Stimulated activated CD8-positive, alpha-beta memory T cell treated with anti-CD3 and anti-CD28 coated beads, Interleukin-7, amount 100 ng/mL, for 48 hours (primary cell): ENCODE measurements around the gene PCK2.
A peak's percentile ranks its signal among the peaks of the same experiment; 100 is the strongest.

Experiments used
- DNase-seq, 2 donors: peaks; one replicate each; pipeline ENCODE4 v3.0.0-alpha.2; 2020; ENCODE audit warnings: low read depth in 1 of 2; ENCODE audit errors: extremely low read depth in 1 of 2

Gene PCK2

DNA sequence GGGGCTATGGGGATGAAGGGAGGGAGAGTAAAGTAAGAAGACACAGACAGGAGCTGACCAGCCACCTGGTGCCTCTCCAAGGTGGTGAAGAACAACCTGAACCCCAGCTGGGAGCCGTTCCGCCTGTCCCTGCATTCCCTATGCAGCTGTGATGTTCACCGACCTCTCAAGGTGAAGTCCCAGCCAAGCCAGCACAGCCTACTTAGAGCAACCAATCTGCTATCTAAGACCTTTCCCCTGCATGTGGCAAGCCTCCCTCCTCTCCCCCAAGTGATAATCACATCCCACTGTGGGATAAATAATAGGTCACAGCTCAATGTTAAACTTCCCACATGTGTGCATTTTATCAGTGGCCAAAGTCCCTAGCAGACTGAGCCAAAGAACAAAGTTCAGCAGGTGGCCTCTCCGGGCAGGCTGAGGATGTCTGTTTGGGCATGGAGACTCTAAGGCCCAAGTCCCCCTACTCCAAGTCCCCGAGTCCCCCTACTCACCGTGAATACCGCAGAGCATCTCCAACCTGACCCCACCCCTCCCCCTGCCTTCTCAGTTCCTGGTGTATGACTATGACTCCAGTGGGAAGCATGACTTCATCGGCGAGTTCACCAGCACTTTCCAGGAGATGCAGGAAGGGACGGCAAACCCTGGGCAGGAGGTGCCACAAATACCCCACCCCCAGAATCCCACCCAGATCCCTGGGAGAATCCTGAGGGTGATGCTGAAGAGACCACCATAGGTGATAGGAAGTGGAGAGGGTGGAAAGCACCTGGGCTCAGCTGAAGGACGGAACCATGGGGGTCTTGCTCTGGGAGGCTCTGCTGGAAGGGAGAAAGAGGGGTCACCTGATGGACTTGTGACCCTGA lies 19.3 kb upstream of the PCK2 start:
- DNase-seq: no peak

DNA sequence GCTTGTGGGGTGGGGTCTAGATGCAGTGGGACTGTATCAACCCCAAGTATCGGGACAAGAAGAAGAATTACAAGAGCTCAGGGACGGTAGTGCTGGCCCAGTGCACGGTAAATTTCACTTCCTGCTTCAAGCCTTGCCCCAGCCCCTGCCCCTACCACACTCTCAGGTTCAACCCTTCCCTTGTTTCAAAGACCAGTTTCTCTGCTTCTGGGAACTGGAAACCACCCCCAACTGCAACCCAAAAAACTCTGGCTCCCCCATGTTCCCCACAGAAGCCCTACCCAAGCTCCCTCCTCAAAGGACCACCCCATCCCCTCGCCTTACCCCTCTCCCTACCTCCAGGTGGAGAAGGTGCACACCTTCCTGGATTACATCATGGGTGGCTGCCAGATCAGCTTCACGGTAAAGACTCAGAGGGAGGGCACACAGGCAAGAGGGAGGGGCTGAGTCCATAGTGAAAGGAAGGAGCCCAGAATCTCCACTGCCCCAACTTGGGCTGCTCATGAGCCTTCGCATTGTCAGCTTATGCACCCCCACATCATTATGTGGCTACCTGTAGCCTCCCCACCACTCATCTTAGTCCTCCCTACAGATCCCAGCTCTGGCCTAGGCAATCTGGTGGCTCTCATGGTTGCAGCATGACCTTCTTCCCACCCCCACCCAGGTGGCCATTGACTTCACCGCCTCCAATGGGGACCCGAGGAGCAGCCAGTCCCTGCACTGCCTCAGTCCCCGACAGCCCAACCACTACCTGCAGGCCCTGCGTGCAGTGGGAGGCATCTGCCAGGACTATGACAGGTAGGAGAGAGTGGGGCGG lies 18.4 kb upstream of the PCK2 start:
- no peak for DNase-seq

DNA sequence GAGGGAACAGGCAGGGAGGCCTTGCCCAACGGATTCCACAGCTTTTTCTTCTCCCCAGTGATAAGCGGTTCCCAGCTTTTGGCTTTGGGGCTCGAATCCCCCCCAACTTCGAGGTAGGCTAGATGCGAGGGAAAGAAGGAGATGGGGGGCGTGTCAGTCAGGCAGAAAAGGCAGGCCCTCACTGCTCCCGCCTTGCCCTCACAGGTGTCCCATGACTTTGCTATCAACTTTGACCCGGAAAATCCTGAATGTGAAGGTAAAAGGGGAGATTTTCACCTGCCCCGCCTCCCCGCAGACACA lies 17.9 kb upstream of the PCK2 start:
- no peak for DNase-seq

DNA sequence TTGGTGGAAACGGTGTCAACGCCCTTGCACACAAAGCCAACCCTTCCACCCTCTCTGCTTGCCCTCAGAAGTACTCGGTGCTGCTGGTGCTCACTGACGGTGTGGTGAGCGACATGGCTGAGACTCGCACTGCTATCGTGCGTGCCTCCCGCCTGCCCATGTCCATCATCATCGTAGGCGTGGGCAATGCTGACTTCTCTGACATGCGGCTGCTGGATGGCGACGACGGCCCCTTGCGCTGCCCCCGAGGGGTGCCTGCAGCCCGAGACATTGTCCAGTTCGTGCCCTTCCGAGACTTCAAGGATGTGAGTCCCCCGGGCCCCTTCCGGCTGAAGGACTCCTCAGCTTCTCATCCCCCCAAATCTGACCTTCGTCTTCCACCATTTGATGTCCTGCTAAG lies 17.0 kb upstream of the PCK2 start:
- DNase-seq: no peak

DNA sequence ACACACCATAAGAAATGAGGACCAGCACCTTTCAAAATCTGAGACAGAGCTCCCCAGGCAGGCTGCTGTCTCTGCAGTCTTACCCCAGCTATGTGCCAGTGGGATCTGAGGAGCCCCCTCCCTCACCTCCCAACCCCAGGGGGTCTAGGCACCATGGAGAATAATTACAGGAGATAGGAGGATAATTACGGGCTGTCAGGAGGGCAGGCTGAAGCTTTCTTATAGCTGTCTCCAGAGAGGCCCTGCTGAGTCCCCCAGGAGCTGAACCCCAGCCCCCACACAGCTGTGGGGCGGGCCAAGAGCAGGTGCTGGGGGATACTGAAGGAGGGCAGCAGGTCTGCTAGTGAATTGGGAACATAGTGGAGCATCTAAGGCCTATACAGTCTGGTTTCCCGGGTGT lies 16.0 kb upstream of the PCK2 start:
- no peak for DNase-seq

DNA sequence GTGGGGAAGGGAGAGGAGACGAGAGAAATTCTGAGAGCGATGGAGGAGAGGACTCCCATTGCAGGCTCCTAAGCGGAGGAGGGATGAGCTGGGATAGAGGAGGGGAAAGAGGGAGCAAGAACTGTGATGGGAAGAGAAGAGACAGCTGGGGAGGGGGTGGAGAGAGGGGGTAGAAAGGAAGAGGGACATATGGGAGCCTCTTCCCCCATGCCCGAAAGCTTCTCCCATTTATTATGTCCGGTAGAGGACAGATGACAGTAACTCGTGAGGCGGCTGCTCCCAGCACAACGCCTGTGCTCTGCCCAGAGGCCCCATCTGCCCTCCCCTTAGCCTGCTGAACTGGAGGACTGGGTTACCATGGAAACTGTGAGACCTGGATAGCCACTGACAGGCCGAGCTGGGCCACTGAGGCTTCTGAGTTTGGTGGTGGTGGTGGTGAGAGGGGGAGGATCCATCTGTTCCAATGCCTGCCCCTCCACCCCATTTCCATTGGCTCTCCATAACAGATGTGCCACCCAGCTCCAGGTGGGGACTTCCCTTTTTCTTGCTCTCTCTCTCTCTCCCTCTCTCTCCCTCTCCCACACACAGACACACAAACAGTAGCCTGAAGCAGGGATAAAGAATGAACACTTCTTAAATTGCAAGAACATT lies 14.5 kb upstream of the PCK2 start:
- no peak for DNase-seq

DNA sequence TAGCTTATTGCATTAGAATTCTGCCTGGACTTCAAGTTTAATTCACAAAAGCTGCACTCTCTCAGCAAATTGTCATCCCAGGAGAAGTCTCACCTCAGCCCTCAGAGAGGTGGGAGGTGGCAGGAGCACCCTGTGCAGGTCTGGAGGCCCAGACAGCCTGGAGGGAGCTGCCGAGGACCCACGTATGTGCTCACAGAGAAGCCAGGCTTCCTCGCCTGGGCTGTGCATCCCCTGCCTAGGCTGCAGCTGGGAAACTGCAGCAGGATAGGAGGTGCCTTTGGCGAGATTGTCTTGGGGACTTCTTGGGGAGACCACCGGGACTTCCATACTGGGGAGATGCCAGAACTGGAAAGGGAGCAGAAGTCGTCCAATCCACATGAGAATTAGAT lies 14.0 kb upstream of the PCK2 start:
- no peak for DNase-seq

DNA sequence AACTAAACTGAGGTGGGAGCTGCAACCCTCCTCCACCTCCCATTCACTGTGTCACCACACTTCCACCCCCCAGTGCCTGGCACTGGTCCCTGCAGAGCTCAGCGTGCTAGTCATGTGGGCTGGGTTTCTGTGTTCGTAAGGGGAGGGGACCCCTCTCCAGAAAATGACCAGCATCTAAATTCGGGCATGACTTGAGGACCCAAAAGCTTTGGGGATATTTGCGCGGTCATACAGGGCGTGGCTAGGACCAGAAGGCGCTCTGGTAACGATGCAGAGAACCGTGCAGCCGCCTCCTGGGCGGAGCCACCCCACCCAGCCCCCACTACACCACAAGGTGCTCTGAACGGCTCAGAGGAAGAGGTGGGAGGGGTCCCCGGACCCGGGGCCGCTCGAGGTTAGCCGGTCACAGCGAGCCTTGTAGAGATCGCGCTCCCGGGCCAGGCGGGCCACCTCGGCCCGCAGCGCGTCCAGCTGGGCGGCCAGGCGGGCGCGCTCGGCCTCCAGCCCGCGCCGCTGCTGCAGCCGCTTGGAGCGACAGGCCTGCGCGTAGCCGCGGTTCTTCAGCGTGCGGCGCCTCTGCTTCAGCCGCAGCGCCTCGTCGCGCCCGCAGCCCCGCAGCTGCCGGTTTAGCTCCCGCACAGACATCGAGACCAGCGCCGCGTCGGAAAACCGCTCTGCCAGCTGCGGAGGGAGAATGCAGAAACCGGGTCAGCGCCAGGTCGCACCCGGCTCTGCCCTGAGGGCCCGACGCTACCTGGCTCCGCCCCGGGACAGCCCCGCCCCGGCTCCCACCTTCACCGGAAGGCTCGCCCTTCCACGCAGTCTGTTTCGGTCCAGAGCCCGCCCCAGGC lies 13.0 kb upstream of the PCK2 start:
- peak; percentile 51 to 68 for DNase-seq

DNA sequence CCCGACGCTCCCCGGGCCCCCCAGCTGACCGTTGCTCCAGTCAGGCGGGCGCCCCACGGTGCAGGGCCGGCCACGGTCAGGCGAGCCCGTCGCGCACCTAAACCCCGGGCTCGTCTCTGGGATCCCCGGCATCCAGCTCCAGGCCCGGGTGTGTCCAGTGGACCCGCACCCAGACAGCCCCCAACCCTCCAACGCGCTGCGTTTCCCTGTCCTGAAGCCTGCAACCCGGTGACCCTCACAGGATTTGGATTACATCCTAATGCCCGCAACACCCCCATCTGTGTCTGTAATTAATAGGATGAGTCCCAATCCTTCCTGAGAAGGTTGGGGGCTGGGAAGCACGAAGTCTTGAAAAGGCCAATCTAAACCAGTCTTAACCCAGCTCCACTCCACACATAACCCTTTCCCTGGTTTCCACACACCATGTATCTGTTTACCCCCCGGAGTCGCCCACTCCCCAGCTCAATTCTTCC lies 12.3 kb upstream of the PCK2 start:
- no peak for DNase-seq

DNA sequence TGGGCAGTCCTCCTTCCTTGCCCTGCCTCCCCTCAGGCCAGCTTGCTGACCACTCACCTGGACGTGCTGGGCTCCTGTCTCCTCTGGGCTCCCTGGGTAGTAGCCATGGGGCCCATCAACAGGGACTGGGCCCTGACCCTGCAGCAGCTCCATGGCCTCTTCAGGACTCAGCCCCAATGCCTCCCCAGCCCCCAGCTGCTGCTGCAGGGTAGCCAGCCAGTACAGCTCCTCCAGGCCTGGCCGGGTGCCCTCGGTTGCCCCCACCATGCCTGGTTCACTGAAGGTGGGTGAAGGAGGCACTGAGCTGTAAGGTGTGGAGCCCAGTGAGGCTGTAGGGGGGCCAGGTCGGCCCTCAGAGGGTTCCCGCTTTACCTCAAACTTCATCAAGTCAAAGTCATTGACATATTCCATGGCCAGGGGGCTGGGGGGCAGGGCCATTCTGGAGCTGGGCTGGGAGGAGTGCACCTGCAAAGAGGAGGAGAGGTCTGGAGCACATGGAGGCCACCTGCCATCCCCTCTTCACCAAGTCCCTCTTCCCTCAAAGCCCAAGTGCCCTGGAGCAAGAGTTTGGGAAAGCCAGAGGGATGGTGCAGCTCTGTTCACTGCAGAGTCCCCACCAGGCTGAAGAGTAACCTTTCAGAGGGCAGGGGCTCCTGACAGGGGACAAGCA lies 11.6 kb upstream of the PCK2 start:
- no peak for DNase-seq

DNA sequence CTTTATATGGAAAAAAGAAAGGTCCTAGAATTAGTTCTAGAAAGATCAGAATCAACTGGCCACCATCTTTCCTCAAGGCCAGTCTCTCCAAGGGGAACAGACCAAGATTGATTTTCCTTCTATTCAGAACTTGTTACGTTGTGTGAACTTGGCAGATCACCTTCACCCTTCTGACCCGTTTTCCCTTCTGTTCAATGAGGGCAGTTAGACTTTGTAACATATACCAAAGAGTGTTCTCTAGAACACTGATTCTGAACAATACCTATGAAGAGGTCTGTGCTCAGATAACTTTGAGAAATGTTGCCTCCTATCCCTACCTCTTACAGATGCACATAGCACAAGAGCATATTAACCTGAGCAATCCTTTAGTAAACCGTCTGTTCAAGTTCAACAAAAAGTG lies 10.6 kb upstream of the PCK2 start:
- DNase-seq: no peak

DNA sequence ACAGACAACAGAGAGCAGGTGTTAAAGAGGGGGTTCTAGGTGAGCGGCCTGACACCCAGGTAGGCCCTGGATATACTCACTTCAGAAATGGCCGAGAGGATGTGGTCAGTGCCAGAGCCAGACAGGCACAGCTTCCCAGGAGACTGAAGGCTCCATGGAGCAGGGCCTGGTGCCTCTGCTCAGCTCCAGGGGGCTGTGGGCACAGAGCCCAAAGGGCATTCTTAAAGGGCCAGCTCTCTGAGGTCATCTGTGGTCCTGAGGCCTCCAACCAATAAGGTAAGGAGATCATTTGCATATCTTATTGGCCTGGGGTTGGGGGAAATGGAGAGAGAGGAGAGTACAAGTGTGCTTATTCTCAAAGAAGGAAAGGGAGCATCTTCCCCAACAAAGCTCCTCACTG lies 9.7 kb upstream of the PCK2 start:
- no peak for DNase-seq

DNA sequence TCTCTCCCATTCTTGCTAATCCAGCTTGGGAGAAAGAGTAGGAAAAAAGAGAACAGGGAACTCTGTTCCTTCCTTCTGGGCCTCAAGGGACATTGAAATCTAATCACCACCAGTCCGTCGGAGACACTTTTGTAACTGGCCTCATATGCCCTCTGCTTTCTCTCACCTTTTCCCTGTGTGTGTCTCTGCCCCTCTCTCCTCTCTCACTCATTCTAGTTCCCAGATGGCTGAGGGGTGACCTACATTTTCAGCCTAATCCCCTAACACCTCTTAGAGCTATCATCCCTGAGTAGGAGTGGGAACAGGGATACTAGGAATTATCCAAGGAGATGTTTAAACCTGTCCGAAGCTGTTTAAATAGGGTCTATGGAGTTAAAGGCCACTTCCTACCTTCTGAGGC lies 8.9 kb upstream of the PCK2 start:
- no peak for DNase-seq

DNA sequence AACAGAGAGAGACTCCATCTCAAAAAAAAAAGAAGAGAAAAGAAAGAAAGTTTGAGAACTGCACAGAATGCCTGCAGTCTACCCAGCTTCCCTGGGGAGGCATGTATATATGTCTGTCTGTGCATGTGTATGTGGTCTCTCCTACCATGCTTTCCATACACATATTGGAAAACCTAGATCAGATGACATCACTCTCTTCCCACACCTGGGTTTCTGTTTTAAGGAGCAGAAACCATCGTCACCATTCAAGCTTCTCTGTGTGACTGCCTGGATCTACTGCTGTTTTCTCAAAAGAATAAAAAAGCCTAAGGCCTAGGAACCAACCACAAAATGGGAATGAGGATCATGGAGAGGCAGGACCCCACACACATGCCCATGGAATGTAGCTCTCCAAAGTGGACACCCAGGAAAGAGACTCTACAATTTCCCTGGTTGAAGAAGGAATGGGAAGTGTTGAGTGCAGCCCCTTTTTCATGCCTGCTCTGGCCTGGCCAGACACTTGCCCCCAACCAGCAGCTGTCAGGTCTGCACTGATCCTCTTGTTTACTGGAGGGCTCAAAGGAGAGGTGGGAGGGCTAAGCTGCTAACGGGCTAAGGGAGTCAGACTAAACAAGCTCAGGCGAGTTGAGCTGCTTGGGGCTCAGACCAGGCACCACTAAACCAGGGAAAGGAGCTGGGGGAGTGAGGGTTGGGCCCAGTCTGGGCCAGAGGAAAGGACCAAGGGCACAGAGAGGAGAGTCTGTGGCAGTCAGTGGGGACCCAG lies 7.7 kb upstream of the PCK2 start:
- DNase-seq: no peak

DNA sequence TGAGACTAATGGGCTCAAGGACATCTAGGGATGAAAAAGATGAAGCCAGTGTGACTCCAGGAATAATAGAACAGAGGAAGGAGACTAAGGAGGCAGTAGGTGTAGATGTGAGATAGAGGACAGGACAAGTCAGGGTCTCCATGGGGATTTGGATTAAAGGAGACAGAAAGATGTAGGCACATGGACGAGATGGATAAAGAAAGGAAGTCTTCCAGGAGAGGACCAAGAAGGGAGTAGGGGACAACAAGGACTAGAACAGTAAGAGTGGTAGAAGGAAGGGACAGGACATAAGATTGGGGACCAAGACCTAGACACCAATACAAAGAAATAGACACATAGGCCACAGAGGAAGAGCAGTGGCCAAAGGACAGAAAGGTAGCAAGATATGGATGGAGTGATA lies 7.1 kb upstream of the PCK2 start:
- no peak for DNase-seq

DNA sequence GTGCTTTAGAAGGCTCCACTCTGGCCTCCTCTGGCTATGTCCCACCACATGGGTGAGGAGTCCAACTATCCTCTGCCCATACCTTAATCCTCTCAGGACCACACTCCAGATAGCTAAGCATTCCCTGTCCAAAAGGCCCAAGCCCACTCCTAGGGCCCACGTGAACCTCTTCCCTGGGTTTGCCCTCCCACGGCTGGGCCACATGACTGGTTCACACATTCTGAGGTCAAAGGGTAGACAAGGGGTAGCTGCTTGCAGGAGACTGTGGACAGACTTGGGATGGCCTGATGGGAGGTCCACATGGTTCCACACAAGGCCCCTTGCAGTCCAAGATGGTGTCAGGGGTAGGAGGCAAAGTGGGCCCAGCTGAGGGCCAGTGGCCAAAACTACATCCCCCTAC lies 6.0 kb upstream of the PCK2 start:
- no peak for DNase-seq

DNA sequence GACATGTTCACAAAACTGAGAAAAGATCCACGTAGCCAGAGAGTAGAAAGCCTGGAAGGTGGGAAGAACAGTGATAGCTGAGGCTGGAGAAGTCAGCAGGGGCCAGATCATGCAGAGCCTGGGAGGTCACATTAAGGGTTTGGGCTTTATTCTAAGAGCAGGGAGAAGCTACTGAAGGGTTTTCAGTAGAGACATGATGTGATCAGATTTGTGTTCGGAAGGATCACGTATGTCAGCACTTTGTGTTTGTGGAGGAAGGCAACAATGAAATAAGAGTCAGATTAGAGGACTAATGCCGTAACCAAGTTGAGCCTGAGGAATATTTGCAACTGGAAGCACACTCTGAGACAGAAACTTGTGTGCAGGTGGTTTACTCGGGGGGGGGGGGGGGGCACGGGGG lies 4.2 kb upstream of the PCK2 start:
- DNase-seq: no peak

DNA sequence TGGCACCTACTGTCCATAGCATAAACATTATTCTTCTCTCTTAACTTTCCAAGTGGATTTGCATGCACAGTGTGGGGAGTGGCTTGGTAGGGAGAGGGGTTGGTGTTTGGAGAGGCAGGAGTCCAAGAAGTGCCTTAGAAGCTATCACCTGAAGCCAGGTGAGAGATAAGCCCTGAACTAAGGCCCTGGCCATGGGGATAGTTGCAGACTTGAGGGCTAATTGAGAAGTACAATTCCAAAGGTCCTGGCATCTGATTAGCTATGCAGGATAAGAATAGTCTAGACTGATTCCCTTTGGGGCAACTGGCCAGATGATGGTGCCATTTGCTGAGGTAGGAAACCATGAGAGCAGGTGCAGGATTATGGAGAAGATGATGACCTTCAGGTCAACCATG lies 2.0 kb upstream of the PCK2 start:
- no peak for DNase-seq

DNA sequence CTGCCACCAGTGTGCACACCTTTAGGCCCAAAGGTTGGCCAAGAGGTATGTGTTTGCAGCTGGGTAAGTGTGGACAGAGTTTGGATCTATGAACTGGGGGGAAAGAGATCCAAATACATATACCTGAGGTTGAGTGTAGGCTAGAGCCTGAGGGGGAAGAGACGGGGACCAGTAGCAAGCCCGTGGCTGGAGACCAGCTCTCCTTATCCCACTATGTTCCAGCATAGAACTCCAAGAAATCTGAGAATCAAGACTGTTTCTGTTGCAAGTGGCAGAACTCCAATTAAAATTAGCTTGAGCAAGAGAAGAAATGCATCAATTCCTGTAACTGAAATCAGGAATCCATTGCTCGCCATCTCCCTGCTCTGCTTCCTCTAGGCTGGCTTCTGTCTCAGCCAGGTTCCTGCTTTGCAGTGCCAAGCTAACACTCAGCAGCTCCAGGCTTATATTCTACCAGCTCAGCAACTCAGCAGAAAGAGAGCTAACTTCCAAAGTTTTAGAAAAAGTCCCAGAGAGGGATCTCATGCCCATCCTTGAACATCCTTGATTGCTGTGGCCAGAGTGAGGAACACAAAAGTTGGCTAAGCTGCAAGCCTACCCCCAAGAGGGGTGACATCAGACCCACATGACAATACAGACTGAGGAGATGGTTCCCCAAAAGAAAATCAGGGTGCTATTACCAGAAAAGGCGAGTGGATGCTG lies 1.5 kb upstream of the PCK2 start:
- DNase-seq: no peak
